Measurements from ENCODE around the gene SLC26A11. TPM values are rescaled to one million over a fixed set of nuclear protein-coding genes. Genes with fewer than 3 reads are reported as not detected.

The SLC26A11 gene
- total RNA-seq, 1 donor from 2014 or later = 51.6 TPM

DNA sequence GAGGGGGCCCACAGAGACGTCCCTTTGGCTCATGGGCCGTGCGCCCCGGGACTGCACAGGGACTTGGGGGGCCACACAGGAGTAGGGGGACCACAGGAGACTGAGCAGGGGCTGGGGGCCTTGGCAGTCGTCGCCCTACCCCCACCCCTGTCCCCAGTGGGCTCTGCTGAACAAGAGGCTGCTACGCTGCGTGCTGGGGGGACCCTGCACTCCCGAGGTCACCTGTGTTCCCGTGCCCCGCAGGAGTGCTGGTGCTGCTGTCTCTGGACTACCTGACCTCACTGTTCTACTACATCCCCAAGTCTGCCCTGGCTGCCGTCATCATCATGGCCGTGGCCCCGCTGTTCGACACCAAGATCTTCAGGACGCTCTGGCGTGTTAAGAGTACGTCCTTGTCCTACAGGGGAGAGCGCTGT is 26.0 kb downstream of the SLC26A11 start:
- DNase-seq = no peak

DNA sequence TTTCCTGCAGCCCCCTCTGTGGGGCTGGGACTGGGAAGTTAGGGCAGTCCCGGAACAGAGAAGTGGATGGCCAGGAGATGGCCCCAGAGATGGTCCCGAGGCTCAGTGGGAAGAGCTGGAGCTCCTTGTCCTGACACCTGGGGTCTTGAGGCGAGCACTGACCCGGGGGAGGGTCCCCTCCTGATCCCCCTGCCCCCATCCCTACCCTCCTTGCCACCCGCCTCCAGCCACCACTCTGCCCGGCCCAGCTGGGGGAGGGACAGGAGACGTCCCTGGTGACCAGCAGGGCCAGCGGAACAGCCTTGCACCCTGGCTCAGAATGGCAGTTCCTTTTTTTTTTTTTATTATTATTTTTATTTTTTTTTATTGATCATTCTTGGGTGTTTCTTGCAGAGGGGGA is 26.5 kb downstream of the SLC26A11 start:
- H3K27ac ChIP-seq = no peak overlapping the region
- H3K36me3 ChIP-seq = peaks cover 56% of the 10 kb centered on the region
- DNase-seq = no peak
- TF ChIP-seq, protein P1, sequence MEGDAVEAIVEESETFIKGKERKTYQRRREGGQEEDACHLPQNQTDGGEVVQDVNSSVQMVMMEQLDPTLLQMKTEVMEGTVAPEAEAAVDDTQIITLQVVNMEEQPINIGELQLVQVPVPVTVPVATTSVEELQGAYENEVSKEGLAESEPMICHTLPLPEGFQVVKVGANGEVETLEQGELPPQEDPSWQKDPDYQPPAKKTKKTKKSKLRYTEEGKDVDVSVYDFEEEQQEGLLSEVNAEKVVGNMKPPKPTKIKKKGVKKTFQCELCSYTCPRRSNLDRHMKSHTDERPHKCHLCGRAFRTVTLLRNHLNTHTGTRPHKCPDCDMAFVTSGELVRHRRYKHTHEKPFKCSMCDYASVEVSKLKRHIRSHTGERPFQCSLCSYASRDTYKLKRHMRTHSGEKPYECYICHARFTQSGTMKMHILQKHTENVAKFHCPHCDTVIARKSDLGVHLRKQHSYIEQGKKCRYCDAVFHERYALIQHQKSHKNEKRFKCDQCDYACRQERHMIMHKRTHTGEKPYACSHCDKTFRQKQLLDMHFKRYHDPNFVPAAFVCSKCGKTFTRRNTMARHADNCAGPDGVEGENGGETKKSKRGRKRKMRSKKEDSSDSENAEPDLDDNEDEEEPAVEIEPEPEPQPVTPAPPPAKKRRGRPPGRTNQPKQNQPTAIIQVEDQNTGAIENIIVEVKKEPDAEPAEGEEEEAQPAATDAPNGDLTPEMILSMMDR (IDR thresholded peaks at IDR 0.05) = no peak
- no peak overlapping the region for H3K4me3 ChIP-seq
- no peaks in the 10 kb centered on the region for H3K9me3 ChIP-seq
- H3K4me1 ChIP-seq = no peaks in the 10 kb centered on the region
- H3K27me3 ChIP-seq = no peaks in the 10 kb centered on the region
- ATAC-seq = no peak
- intact Hi-C loops (cut with DNase I) = no loop called here

More for the DNA sequence above, 26.0 kb downstream of the SLC26A11 start:
- no peak for ATAC-seq
- H3K4me1 ChIP-seq = no peaks in the 10 kb centered on the region
- no peaks in the 10 kb centered on the region for H3K9me3 ChIP-seq
- no peak overlapping the region for H3K4me3 ChIP-seq
- intact Hi-C loops (cut with DNase I) = no loop called here
- H3K27me3 ChIP-seq = no peaks in the 10 kb centered on the region
- TF ChIP-seq, protein P1 (IDR thresholded peaks at IDR 0.05) = no peak
- H3K36me3 ChIP-seq = peaks cover 60% of the 10 kb centered on the region
- H3K27ac ChIP-seq = no peak overlapping the region

GRCh38 chr17:80247561-80247960 is 27.3 kb downstream of the SLC26A11 start:
- Histone ChIP-seq H3K27ac (no peak overlapping the region), H3K36me3 (peaks cover 49% of the 10 kb centered on the region), H3K4me3 (no peak overlapping the region), H3K9me3 (no peaks in the 10 kb centered on the region), H3K27me3 (no peaks in the 10 kb centered on the region), H3K4me1 (no peaks in the 10 kb centered on the region)
- intact Hi-C loops (cut with DNase I) = no loop called here
- ATAC-seq (no peak), DNase-seq (no peak)
- TF ChIP-seq, protein P1 (IDR thresholded peaks at IDR 0.05) = no peak

GRCh38 chr17:80248001-80248893 is 28.0 kb downstream of the SLC26A11 start:
- H3K27me3 ChIP-seq = no peaks in the 10 kb centered on the region
- no peak overlapping the region for H3K4me3 ChIP-seq
- H3K4me1 ChIP-seq = no peaks in the 10 kb centered on the region
- no peak for DNase-seq
- intact Hi-C loops (cut with DNase I) = no loop called here
- no peak overlapping the region for H3K27ac ChIP-seq
- TF ChIP-seq, protein P1 (IDR thresholded peaks at IDR 0.05) = no peak
- no peak for ATAC-seq
- H3K36me3 ChIP-seq = peaks cover 48% of the 10 kb centered on the region
- no peaks in the 10 kb centered on the region for H3K9me3 ChIP-seq

- Histone ChIP-seq H3K27ac (no peak overlapping the region), H3K36me3 (peaks cover 44% of the 10 kb centered on the region), H3K27me3 (no peaks in the 10 kb centered on the region), H3K9me3 (no peaks in the 10 kb centered on the region), H3K4me1 (no peaks in the 10 kb centered on the region), H3K4me3 (no peak overlapping the region)
- ATAC-seq (no peak), DNase-seq (no peak)
- intact Hi-C loops (cut with DNase I) = no loop called here
- TF ChIP-seq, protein P1 (IDR thresholded peaks at IDR 0.05) = no peak
Measured at GRCh38 chr17:80248894-80249710, 28.9 kb downstream of the SLC26A11 start.
